ENCODE data around the gene IRF7.

DNA sequence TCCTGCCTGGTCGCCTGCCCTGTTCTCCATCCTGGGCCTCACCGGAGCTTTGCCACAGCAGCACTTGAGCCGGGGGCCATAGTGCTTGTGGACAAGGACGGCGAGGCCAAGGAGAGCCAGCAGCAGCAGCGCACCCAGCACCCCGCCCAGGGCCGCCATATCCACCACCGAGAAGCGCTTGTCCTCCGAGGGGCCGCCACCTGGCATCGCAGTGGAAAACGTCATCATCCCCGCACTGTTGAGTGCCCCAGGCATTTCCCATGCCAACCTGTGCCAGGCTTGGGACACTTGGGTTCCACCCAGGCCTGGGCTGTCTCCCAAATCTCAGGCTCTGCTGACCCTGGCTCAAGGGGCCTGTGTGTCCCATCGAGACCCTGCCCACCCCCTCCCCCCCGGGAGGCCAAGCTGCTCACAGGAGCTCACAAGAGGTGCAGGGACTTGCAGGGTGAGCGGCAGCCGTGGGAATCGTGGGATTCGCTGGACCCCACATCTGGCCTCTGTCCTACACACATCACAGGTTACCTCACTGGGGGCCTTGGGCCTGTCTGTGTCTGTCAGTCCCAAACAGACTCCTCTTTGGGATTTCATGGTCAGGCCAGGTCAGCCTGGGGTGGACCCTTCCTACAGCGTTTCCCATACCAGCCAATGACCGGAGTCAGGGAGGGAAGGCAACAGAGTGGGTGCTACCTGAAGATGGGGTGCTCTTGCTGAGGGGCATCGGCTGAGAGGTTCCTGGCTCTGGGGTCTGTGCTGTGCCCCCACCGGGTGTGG is 2.3 kb upstream of the IRF7 start:
- TF ChIP-seq, protein P1, sequence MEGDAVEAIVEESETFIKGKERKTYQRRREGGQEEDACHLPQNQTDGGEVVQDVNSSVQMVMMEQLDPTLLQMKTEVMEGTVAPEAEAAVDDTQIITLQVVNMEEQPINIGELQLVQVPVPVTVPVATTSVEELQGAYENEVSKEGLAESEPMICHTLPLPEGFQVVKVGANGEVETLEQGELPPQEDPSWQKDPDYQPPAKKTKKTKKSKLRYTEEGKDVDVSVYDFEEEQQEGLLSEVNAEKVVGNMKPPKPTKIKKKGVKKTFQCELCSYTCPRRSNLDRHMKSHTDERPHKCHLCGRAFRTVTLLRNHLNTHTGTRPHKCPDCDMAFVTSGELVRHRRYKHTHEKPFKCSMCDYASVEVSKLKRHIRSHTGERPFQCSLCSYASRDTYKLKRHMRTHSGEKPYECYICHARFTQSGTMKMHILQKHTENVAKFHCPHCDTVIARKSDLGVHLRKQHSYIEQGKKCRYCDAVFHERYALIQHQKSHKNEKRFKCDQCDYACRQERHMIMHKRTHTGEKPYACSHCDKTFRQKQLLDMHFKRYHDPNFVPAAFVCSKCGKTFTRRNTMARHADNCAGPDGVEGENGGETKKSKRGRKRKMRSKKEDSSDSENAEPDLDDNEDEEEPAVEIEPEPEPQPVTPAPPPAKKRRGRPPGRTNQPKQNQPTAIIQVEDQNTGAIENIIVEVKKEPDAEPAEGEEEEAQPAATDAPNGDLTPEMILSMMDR (IDR thresholded peaks at IDR 0.05): no peak
- TF ChIP-seq POLR2A (IDR thresholded peaks at IDR 0.05) (no peak), EP300 (IDR thresholded peaks at IDR 0.05) (no peak)
